Skeletal muscle cell (primary cell): ENCODE data around the gene FAF2.
A peak's percentile ranks its signal among the peaks of the same experiment; 100 is the strongest.

Experiments
- DNase-seq: peaks from one replicate; pipeline ENCODE4 v3.0.0-alpha.2; 2010; ENCODE audit warnings: low read depth
- H3K4me3 ChIP-seq: 2 replicates; pipeline ENCODE4 v1.5.1; 2011; ENCODE audit warnings: low read depth, mild to moderate bottlenecking, control low read depth, low read length, moderate library complexity

FAF2 gene

DNA sequence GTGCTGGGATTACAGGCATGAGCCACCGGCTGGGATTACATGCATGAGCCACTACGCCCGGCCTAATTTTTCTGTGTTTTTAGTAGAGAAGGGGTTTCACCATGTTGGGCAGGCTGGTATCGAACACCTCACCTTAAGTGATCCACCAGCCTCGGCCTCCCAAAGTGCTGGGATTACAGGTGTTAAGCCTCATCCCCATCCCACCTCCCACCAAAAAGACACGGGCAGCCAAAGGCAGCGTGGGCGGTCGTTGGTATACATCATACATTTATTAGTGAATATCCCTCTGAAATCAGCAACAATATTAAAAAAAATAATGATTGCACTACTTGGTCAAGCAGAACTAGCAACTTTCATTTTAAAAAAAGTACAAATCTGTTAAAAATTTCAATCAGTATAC is 78.3 kb downstream of the FAF2 start:
- no peak for DNase-seq
- no peak overlapping the region for H3K4me3 ChIP-seq

DNA sequence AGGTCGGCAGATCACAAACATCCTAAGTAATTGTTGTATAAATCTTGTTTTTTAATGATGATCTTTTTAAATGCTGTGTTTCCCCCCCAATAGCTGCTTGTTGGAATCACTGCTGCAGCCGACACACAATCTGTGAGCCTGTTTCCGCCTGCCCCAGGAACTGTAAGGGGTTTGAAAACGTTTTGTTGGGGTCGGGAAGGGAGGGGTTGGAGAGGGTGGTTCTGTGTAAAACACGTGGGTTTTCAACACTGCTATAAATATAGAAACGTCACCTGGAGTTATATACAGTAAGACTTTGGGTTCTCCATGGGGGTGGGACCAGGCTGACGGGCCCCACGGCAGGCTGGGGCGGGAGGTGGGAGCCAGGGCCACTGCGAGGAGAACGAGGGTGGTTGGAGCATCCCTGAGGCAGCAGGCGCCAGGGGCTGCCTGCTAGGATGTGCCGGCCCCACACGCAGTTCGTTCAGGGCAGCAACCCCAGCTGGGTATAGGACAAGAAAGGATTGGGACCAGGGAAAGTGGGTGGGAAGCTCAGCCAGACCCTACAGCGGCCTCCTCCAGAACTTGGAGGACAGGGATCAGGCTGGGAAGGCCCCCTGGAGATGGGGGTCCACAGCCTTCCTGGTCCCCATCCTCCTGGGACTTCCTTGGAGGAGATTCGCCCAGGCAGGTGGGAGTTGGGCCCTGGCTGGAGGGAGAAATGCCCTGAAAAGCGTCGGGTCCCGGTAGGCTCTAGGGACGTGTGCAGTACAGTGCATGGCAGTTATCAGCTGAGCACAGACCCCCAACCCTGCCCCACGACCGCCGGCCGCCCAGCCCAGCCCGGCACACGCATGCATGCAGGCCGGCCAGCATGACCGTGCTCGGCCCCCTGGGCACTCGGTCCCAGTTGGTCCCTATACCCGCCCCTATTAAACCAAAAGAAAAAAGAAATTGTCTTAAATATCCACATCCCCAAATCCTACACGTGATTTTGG is 79.3 kb downstream of the FAF2 start:
- no peak overlapping the region for H3K4me3 ChIP-seq
- no peak for DNase-seq

DNA sequence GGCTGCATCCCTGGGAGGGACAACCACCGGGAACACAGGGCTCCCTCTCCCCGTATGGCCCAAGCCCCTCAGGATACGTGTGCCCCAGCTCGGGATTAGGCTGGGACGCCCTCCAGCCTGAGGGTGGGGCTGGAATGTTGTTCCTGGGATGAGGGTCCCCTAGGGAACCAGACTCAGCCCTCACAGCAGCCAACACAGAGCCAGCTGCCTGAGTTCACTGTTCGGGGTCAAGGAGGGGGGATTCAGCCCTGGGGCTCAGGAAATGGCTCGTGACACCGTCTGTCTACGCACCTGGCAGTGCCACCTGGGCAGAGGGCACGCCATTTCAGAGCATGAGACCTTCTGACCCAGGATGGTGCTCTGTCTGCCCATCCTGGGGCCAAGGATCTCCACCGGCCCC is 80.1 kb downstream of the FAF2 start:
- no peak overlapping the region for H3K4me3 ChIP-seq
- no peak for DNase-seq

- no peak overlapping the region for H3K4me3 ChIP-seq
- DNase-seq, result no peak
Measured at GRCh38 chr5:176528761-176529115, 80.6 kb downstream of the FAF2 start.

GRCh38 chr5:176529116-176529740 is 81.0 kb downstream of the FAF2 start:
- no peak for DNase-seq
- no peak overlapping the region for H3K4me3 ChIP-seq

DNA sequence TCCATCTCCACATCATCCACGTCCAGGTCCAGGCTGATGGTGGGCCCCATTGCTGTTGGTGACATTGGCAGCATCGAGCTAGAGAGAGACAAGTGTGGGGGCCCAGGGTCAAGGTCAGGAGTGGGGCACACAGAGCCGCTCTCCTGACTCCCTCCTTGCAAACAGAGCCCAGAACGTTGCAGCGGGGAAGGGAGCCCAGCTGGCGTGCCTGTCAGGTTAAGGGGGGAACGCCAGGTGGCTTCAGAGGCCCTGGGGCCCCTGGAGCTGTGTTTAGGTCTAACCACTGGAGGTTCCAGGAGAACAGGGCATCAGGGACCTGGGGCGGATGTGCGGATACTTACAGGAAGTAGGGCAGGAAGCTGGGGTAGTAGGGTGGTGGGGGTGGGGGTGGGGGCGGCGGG is 81.6 kb downstream of the FAF2 start:
- no peak overlapping the region for H3K4me3 ChIP-seq

DNA sequence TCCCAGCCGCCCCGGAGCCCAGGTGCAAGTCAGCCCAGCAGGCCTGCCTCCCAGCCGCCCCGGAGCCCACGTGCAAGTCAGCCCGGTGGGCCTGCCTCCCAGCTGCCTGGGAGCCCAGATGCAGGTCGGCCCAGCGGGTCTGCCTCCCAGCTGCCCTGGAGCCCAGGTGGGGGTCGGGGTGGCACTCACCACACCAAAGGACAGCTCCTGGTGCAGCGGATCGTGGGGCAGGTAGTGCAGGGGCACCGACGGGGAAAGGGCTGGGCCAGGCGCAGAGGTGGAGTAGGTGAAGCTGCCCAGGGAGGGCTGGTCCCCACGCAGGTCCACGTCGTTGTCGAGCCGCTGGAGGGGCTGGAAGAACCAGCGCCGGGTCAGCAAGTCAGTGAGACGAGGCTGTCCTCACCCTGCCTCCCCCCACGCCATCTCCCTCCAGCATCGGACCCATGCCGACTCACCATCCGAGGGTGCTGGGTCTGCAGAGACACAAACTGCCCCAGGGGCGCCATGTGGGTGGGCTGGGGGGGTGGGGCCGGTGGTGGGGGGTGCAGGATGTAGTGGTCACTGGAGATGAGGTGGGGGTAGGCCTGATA is 82.3 kb downstream of the FAF2 start:
- no peak for DNase-seq
- no peak overlapping the region for H3K4me3 ChIP-seq

More for the DNA sequence above, 81.6 kb downstream of the FAF2 start:
- no peak for DNase-seq

- peak; percentile 60 for DNase-seq
- H3K4me3 ChIP-seq, result no peak overlapping the region
Measured at GRCh38 chr5:176530983-176531901, 83.1 kb downstream of the FAF2 start.

- no peak overlapping the region for H3K4me3 ChIP-seq
- DNase-seq, result no peak
Measured at GRCh38 chr5:176531902-176532493, 83.8 kb downstream of the FAF2 start.

GRCh38 chr5:176532795-176533194 is 84.6 kb downstream of the FAF2 start:
- no peak for DNase-seq
- no peak overlapping the region for H3K4me3 ChIP-seq

DNA sequence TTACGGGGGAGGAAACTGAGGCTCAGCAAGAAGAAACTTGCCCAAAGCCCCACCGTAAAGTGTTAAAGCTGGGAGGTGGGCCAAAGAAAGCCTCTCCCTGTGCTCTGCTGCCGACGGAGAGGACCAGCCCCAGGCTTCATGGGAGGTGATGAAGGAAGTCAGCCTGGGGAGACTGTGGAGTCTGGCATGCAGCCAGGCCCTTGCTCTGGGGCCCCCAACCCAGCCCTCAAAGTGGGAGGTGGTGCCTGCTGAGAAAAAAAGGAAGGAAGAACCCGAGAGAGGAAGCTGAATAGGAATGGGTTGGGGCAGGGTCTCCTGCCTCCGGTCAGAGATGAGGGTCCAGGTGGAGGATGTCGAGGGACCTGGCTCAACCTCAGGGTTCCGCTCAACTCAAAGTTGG is 85.2 kb downstream of the FAF2 start:
- no peak for DNase-seq
- no peak overlapping the region for H3K4me3 ChIP-seq

- no peak for DNase-seq
- no peak overlapping the region for H3K4me3 ChIP-seq
Measured at GRCh38 chr5:176533894-176534611, 85.9 kb downstream of the FAF2 start.

DNA sequence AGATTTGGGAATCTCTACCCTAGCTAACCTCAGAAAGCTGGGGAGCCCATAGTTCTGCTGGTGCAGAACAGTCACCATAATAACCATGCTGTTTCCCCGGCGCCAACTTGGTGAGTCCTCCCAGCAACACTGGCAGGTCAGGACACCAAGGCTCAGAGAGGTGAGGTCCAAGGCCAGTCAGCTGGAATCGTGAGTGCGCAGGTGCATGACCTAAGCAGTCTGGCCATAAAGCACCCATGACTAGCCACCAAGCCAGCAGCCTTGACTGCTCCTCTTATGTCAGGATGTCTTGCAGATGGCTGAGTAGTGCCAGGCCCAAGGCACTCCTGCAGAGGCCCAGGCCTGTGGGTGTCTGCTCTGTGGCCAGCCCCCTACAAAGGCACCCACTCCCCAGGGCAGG is 86.5 kb downstream of the FAF2 start:
- DNase-seq, result no peak
- no peak overlapping the region for H3K4me3 ChIP-seq

DNA sequence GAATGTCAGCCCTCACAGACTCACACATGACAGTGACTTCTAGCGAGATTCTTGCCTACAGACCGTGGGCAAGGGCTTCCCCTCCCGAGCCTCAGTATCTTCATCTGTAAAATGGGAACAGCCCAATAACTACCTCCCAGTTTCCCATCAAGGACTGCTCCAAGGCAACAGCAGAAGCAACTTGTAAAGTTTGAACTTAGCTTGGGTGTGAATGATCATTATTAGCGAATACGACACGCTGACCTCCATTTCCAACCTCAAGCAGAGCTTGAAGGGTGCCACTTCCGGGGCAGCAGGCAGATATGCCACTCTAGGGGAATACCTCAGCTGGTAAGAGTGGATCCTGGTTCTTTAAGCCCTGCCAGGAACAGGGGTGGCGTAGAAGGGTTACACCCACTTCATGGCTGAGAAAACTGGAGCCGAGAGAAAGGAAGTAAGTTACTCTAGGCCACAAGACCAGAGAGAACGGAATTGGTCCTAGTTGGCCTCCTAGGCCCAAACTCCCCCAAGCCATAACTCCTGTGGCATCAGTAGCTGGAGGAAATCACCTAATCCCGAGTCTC is 87.0 kb downstream of the FAF2 start:
- peak overlapping the region; percentile 97 for H3K4me3 ChIP-seq
- no peak for DNase-seq

DNA sequence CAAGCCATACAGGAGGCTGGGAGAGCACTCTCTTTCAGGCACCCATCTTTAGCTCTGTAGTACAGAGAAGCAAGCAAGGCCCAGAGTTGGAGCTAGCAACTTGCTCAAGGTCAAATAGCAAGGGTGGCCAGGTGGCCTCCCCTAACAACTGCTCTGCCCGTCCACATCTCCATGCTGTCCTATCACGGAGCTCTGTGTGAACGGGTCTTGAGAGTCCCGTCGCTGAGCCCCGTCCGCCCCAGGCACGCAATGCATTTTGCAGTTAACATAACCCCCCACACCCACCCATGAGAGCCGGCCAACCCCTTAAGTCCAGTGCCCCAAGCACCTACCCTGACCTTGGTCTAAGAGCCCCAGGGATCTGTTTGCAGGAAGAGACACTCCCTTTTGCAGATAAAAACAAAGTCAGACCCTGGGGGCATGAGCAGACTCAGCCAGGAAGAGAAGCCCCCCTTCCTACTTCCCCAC is 87.5 kb downstream of the FAF2 start:
- DNase-seq, result no peak
- peak overlapping the region; percentile 97 for H3K4me3 ChIP-seq

DNA sequence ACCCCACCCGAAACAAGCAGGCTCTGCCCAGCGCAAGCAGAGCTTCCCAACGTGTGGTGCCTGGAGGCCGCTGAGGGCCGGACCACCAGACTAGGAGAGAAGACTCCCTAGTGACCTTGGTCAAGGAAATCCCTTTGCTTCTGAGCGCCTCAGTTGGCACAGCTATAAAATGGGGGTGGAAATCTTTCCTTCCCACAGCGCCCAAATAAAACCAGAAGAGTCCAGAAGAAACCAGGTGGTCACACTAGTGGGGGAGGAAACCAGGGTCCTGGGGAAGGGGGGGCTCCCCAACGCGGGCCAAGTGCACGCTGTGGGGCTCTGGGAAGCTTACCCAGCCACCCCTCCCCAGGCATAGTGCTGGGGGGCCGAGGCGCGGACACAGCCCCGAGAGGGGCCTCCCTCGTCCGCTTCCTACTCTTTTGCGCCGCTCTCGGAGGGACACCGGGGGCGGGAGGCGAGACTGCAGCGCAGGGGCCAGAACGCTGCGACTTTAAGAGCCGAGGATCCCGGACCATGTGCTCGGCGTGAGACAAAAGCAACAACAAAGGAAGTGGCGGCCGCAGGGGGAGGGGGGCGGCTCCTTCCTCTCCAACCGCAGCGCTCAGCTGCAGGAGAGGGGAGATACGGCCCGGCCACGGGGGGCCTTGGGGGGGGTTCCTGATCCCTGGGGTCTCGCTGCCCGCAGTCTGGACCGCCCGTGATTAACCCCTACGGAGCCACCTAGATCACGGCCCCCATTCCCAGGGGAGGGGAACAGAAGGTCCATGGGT is 88.1 kb downstream of the FAF2 start:
- H3K4me3 ChIP-seq, result peak overlapping the region; percentile 97
- no peak for DNase-seq

DNA sequence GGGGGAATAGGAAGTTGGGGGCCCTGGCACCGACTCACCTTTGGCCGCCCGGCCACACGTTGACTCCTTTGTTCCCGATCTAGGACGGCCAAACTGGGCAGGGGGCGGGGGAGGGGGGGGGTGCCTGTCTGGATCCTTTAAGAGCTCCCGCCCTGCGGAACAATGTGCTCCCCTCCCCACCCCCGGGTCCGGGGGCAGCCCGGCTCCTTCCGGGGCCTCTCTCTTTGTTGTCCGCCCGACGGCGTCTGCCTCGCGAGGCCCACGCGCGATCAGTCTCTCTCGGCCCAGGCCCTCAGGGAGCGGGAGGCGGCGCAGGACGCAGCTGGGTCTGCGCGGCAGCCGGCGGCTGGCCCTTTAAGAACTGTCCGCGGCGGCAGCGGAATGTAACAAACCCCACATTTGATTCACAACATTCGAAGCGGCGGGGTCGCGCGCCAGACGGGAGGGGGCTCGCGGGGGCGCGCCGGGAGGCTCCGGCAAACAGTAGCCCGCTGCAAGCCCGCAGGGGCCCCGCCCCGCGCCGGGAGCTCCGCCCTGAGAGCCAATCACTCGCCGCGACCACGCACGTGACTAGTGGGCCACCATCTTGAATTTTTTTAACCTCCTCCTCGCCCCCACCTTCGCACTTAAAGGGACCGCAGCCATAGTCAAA is 88.8 kb downstream of the FAF2 start, which contains the start of gene RNF44:
RNF44 (minus strand) TSS at position 501 of the 652 bp plus-strand sequence. CDS start 4,930 bp downstream, outside the sequence.
- peak; percentile 94 for DNase-seq
- peak within 1 kb of the TSS; percentile 97 for H3K4me3 ChIP-seq
